Measurements from ENCODE around the gene NCOA1. TPM values are rescaled to one million over a fixed set of nuclear protein-coding genes. Genes with fewer than 3 reads are reported as not detected.
A peak's percentile ranks its signal among the peaks of the same experiment; 100 is the strongest.

NCOA1 gene
- total and polyA plus RNA-seq, 2 of the 4 experiments (the other 2 are of a cell fraction) = 6.7 to 11.3 TPM

DNA sequence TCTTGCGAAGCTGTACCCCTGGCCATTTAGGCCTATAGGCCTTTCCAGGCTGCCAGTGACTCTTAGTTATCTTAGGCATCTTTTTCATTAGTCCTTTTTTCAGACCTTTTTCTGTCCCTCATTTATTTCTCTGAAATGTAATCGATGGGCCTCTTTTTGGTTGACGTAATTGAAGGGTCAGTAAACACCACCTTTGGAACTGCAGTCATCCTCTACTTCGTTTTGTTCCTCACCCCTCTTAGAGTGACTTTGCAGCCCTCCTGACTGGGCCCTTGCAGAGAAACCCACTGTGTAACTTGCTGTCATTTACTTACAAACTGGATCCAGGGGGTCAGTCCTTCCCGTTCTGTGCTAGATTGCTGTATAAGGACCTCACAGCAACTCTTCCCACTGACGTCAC is 325.4 kb downstream of the NCOA1 start:
- Histone ChIP-seq H3K23ac (ENCODE audit: low read depth, low read length) (peak overlapping the region; percentile 78), H3K4ac (ENCODE audit: low read depth, low read length) (peak overlapping the region; percentile 87), H2AK9ac (replicated peaks; ENCODE audit: low read depth, low read length, poor library complexity) (peak overlapping the region; percentile 58), H2BK5ac (ENCODE audit: low read depth, low read length, poor library complexity, severe bottlenecking) (peak overlapping the region; percentile 83), H3K9me3 (ENCODE audit: control insufficient read depth, insufficient read depth, low read length) (no peaks in the 10 kb centered on the region), H4K20me1 (ENCODE audit: insufficient read depth, low read length) (peaks cover 10% of the 10 kb centered on the region; the same call in 1 of the 2 replicates), H3K4me2 (ENCODE audit: low read depth, low read length) (peak overlapping the region; percentile 31; the same call in 1 of the 2 replicates), H3K27me3 (ENCODE audit: control insufficient read depth, insufficient read depth, low read length) (no peaks in the 10 kb centered on the region), H4K91ac (ENCODE audit: insufficient read depth, low read depth, low read length) (peak overlapping the region; percentile 86), H2AFZ (replicated peaks; ENCODE audit: low read length, poor library complexity) (no peak overlapping the region), H3K14ac (replicated peaks; ENCODE audit: low read depth, low read length) (peak overlapping the region; percentile 55; the same call in 1 of the 2 replicates), H4K8ac (ENCODE audit: low read depth in 2 of 2, low read length in 2 of 2) (peak overlapping the region; percentile 10 to 85; a peak in 3 of 4 replicates), H3K56ac (ENCODE audit: extremely low read depth, insufficient read depth, low read length) (peak overlapping the region; percentile 51; the same call in 1 of the 2 replicates), H4K5ac (ENCODE audit: low read depth, low read length) (peak overlapping the region; percentile 70), H3K79me1 (ENCODE audit: low read depth in 1 of 2, low read length in 2 of 2) (peaks cover 40 to 59% of the 10 kb centered on the region in 2 experiments), H3K18ac (ENCODE audit: low read depth, low read length) (peak overlapping the region; percentile 81; the same call in 1 of the 2 replicates), H3K36me3 (ENCODE audit: control insufficient read depth, insufficient read depth, low read length) (peaks cover 30% of the 10 kb centered on the region), H2AK5ac (ENCODE audit: low read depth, low read length) (peak overlapping the region; percentile 94; the same call in 1 of the 2 replicates), H3K4me1 (ENCODE audit: control insufficient read depth, insufficient read depth, low read length) (peaks cover 17% of the 10 kb centered on the region), H2BK120ac (ENCODE audit: low read depth, low read length) (peak overlapping the region; percentile 78), H3K4me3 (ENCODE audit: insufficient read depth, low read depth, low read length) (no peak overlapping the region), H3K27ac (ENCODE audit: insufficient read depth, low read length) (peak overlapping the region; percentile 75), H3K9ac (ENCODE audit: low read depth, low read length) (no peak overlapping the region), H2BK15ac (ENCODE audit: low read depth, low read length) (peak overlapping the region; percentile 87; the same call in 2 of the 3 replicates), H2BK20ac (ENCODE audit: low read depth, low read length) (peak overlapping the region; percentile 70), H3K9me1 (ENCODE audit: insufficient read depth, low read length) (peaks cover 14% of the 10 kb centered on the region)
- ATAC-seq (ENCODE audit: low read depth) = no peak
- in situ Hi-C loops (cut with MboI; ENCODE audit: low sequenced_read_pairs) (no loop called here), dilution Hi-C loops (cut with HindIII; ENCODE audit: low sequenced_read_pairs, unreplicated experiment) (no loop called here), intact Hi-C loops (cut with micrococcal nuclease) (no loop called here)
- ChIA-PET CTCF (no interaction called here), POLR2A (ENCODE audit: unreplicated experiment) (no interaction called here)
- WGBS, 2 experiments (ENCODE audit: extremely low coverage in 2 of 2, insufficient read length in 1 of 2) = 90% methylated on average over 2 of the region's 6 CpGs; no CpG with 5 or more reads in 1 of the 2 experiments
- TF ChIP-seq, protein P1, sequence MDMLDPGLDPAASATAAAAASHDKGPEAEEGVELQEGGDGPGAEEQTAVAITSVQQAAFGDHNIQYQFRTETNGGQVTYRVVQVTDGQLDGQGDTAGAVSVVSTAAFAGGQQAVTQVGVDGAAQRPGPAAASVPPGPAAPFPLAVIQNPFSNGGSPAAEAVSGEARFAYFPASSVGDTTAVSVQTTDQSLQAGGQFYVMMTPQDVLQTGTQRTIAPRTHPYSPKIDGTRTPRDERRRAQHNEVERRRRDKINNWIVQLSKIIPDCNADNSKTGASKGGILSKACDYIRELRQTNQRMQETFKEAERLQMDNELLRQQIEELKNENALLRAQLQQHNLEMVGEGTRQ (IDR thresholded peaks at IDR 0.05; ENCODE audit: low read depth, low read length) = no peak
- TF ChIP-seq BHLHE40 (IDR thresholded peaks at IDR 0.05; ENCODE audit: low read depth, low read length) (no peak), MAFK (IDR thresholded peaks at IDR 0.05; ENCODE audit: low read depth, low read length) (no peak), RAD21 (IDR thresholded peaks at IDR 0.05; ENCODE audit: low read length) (no peak), NFE2L2 (IDR thresholded peaks at IDR 0.05; ENCODE audit: low read depth, low read length) (no peak), CEBPB (IDR thresholded peaks at IDR 0.05; ENCODE audit: low read depth, low read length) (no peak), POLR2A (IDR thresholded peaks at IDR 0.05; ENCODE audit: low read depth, low read length) (no peak), MXI1 (IDR thresholded peaks at IDR 0.05; ENCODE audit: borderline replicate concordance, low read depth, low read length) (no peak), MAZ (IDR thresholded peaks at IDR 0.05; ENCODE audit: borderline replicate concordance, low read depth, low read length) (no peak), CHD1 (IDR thresholded peaks at IDR 0.05; ENCODE audit: low read depth, low read length) (no peak), RCOR1 (IDR thresholded peaks at IDR 0.05; ENCODE audit: insufficient replicate concordance, low read length) (no peak), FOS (IDR thresholded peaks at IDR 0.05; ENCODE audit: low read depth, low read length) (no peak), RFX5 (IDR thresholded peaks at IDR 0.05; ENCODE audit: low read depth, low read length) (no peak), SMC3 (IDR thresholded peaks at IDR 0.05; ENCODE audit: low read depth, low read length) (no peak)
- TF ChIP-seq, protein P2, sequence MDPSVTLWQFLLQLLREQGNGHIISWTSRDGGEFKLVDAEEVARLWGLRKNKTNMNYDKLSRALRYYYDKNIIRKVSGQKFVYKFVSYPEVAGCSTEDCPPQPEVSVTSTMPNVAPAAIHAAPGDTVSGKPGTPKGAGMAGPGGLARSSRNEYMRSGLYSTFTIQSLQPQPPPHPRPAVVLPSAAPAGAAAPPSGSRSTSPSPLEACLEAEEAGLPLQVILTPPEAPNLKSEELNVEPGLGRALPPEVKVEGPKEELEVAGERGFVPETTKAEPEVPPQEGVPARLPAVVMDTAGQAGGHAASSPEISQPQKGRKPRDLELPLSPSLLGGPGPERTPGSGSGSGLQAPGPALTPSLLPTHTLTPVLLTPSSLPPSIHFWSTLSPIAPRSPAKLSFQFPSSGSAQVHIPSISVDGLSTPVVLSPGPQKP (IDR thresholded peaks at IDR 0.05; ENCODE audit: borderline replicate concordance, low read depth, low read length) = no peak
- TF ChIP-seq, protein P3, sequence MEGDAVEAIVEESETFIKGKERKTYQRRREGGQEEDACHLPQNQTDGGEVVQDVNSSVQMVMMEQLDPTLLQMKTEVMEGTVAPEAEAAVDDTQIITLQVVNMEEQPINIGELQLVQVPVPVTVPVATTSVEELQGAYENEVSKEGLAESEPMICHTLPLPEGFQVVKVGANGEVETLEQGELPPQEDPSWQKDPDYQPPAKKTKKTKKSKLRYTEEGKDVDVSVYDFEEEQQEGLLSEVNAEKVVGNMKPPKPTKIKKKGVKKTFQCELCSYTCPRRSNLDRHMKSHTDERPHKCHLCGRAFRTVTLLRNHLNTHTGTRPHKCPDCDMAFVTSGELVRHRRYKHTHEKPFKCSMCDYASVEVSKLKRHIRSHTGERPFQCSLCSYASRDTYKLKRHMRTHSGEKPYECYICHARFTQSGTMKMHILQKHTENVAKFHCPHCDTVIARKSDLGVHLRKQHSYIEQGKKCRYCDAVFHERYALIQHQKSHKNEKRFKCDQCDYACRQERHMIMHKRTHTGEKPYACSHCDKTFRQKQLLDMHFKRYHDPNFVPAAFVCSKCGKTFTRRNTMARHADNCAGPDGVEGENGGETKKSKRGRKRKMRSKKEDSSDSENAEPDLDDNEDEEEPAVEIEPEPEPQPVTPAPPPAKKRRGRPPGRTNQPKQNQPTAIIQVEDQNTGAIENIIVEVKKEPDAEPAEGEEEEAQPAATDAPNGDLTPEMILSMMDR (conservative IDR thresholded peaks at IDR 0.05; ENCODE audit: low read depth, low read length) = no peak
- no TSS peak for BruUV-seq (replicated peaks)
- DNase-seq = no peak

Measured in IMR-90 (cell line).